MM.1S (cell line): ENCODE results near the gene HELZ.

Source experiments
- EZH2 ChIP-seq: fragments of 300-600 bp; sonication (generic); optimal IDR thresholded peaks from 2 replicates; pipeline ENCODE3; 2017; ENCODE audit warnings: low read depth, mild to moderate bottlenecking, antibody characterized with exemption, low read length, mixed read lengths
- EZH2phosphoT487 ChIP-seq: fragments of 300-600 bp; sonication (generic); IDR thresholded peaks from 2 replicates; pipeline ENCODE4 v1.6.1; 2018; ENCODE audit warnings: antibody characterized with exemption, low read length
- TF ChIP-seq, protein P1 (sequence below): fragments of 300-600 bp; sonication (generic); IDR thresholded peaks from 2 replicates; pipeline ENCODE4 v1.5.1; 2016; ENCODE audit warnings: antibody characterized with exemption, low read length, mixed read lengths

DNA sequence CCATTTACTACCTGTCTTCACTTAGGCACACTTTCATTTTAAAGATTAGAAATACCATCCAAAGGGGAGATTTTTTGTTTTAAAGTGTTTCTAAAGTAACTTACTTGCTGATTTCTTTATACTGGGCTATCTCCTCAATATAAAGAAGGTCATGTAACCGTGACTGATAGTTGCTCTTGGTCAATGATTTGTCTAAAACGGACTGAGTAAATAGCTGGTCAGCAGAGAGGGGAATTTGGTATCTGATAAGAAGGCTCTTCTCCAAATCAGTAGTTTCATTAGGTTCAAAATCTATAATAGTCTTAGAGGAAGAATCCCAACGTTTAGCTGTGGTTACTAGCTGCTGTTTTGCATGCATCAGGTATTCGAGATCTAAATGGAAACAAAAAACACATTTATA, 66.4 kb downstream of the HELZ start:
- TF ChIP-seq EZH2phosphoT487 (no peak), EZH2 (no peak)
- TF ChIP-seq, protein P1, sequence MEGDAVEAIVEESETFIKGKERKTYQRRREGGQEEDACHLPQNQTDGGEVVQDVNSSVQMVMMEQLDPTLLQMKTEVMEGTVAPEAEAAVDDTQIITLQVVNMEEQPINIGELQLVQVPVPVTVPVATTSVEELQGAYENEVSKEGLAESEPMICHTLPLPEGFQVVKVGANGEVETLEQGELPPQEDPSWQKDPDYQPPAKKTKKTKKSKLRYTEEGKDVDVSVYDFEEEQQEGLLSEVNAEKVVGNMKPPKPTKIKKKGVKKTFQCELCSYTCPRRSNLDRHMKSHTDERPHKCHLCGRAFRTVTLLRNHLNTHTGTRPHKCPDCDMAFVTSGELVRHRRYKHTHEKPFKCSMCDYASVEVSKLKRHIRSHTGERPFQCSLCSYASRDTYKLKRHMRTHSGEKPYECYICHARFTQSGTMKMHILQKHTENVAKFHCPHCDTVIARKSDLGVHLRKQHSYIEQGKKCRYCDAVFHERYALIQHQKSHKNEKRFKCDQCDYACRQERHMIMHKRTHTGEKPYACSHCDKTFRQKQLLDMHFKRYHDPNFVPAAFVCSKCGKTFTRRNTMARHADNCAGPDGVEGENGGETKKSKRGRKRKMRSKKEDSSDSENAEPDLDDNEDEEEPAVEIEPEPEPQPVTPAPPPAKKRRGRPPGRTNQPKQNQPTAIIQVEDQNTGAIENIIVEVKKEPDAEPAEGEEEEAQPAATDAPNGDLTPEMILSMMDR: no peak
